Ovary (tissue), 9 donors: ENCODE measurements around the gene ANAPC16. TPM values are rescaled to one million over a fixed set of nuclear protein-coding genes. Genes with fewer than 3 reads are reported as not detected.
"Not testable (repeated sequence)": the region's sequence is repeated elsewhere in the genome, so short reads cannot be mapped to it uniquely, and the experiment has no call there.

ENCODE experiments used
- DNase-seq, 5 donors: peaks; one replicate each; pipeline ENCODE4 v3.0.0-alpha.2; 2019 to 2020
- H3K27ac ChIP-seq, 2 donors: fragments of 200-600 bp; one replicate each; pipeline versions ENCODE4 v1.5.1 to v1.8.0; 2019 to 2022
- H3K27me3 ChIP-seq: fragments of 200-600 bp; one replicate; pipeline ENCODE4 v1.8.0; 2022
- H3K36me3 ChIP-seq: fragments of 200-600 bp; sonication (generic); one replicate; pipeline ENCODE4 v1.5.1; 2019
- H3K4me1 ChIP-seq: one replicate; pipeline ENCODE4 v1.8.1; 2013; ENCODE audit warnings: mild to moderate bottlenecking, moderate library complexity; ENCODE audit not compliant: insufficient read depth
- H3K4me3 ChIP-seq: fragments of 200-600 bp; sonication (generic); one replicate; pipeline ENCODE4 v1.5.1; 2017
- H3K9me3 ChIP-seq, 2 donors: fragments of 200-600 bp in 1 of 2; sonication (generic) in 1 of 2; one replicate each; pipeline versions ENCODE4 v1.5.1 to v1.8.1; 2013 to 2019; ENCODE audit warnings: mild to moderate bottlenecking in 1 of 2, moderate library complexity in 1 of 2
- EP300 ChIP-seq: sonication (generic); formaldehyde crosslinking; IDR thresholded peaks from one replicate; pipeline ENCODE4 v1.6.1; 2017; ENCODE audit warnings: antibody characterized with exemption
- POLR2A ChIP-seq: fragments of 450-650 bp; IDR thresholded peaks from one replicate; pipeline ENCODE4 v1.6.1; 2017; ENCODE audit warnings: antibody characterized with exemption, mild to moderate bottlenecking, moderate library complexity
- WGBS, 3 donors: extraction: QIAGEN DNeasy Blood & Tissue Kit in 1 of 3; methylation state at CpG; one replicate each; pipeline versions ENCODE4 v1.1.5 to v1.1.7; 2013 to 2017; 5-methylcytosine and 5-hydroxymethylcytosine counted together
- intact Hi-C, 4 donors: fragments of 100-400 bp; cut with DNase I; formaldehyde crosslinking; loops; one replicate each; pipeline versions ENCODE4 v1.11.0 to v1.15.1; 2022 to 2023
- polyA plus RNA-seq, 2 donors: library from polyadenylated mRNA; stranded (reverse); fragments of 200-250 nt in 1 of 2; fragments of 350-450 nt in 1 of 2; fragmentation: Illumina TruSeq in 1 of 2; extraction: RNeasy Lipid Tissue Mini Kit (QIAGEN cat#74804) in 1 of 2; gene quantifications; one replicate each; pipeline ENCODE4 v1.2.3, GENCODE V29; 2013 to 2014
- total RNA-seq, 7 donors: library from RNA; depleted of rRNA in 2 of 7; stranded (reverse); fragments of >200 nt in 2 of 7; fragmentation: NEBNext Ultra II Directional in 3 of 7; extraction: Animal tissue kit (Norgen Biotek cat#: 25700) in 3 of 7; gene quantifications; one replicate each; pipeline versions ENCODE4 v1.1.0 to v1.2.4, GENCODE V29; 2016 to 2023
- TF ChIP-seq, protein P1 (sequence below), 3 donors: fragments of 450-650 bp in 2 of 3; fragments of 200-600 bp in 1 of 3; IDR thresholded peaks; one replicate each; pipeline versions ENCODE4 v1.5.1 to v1.8.0; 2016 to 2022; ENCODE audit warnings: antibody characterized with exemption in 3 of 3, mild to moderate bottlenecking in 1 of 3
- donor health status: DM: no; HTN: no; CAD: no; lungs with moderate emphysema.
- donor health status: DM: no; HTN: no; CAD: no.
- donor health status: Bipolar disorder and iron deficiency.
- donor health status: DM: yes; HTN: yes; CAD: no.
- donor health status: DM: no; HTN: no; CAD: no.
- donor health status: DM: yes; HTN: yes; CAD: no.

ANAPC16 gene
- total and polyA plus RNA-seq, 9 donors, result 71.6 to 160 (median 120) TPM

- TF ChIP-seq POLR2A, result no peak
- TF ChIP-seq EP300, result no peak
- TF ChIP-seq, protein P1, sequence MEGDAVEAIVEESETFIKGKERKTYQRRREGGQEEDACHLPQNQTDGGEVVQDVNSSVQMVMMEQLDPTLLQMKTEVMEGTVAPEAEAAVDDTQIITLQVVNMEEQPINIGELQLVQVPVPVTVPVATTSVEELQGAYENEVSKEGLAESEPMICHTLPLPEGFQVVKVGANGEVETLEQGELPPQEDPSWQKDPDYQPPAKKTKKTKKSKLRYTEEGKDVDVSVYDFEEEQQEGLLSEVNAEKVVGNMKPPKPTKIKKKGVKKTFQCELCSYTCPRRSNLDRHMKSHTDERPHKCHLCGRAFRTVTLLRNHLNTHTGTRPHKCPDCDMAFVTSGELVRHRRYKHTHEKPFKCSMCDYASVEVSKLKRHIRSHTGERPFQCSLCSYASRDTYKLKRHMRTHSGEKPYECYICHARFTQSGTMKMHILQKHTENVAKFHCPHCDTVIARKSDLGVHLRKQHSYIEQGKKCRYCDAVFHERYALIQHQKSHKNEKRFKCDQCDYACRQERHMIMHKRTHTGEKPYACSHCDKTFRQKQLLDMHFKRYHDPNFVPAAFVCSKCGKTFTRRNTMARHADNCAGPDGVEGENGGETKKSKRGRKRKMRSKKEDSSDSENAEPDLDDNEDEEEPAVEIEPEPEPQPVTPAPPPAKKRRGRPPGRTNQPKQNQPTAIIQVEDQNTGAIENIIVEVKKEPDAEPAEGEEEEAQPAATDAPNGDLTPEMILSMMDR (IDR thresholded peaks at IDR 0.05), result no peak
- intact Hi-C loops, result loop anchor here in 3 of 4 donors (2.0 to 10.0 kb wide), 2 partner anchors 27 to 89 kb away; partner anchors contain the start of gene DDIT4 (in 1 of the 3)
- DNase-seq, result no peak
- H3K36me3 ChIP-seq, result no peaks in the 10 kb centered on the region
- no peaks in the 10 kb centered on the region for H3K9me3 ChIP-seq
- WGBS, 3 donors, result 2 to 10% (median 5%) methylated on average over 3 of the region's 3 CpGs
- peaks cover 47% of the 10 kb centered on the region for H3K4me1 ChIP-seq
- H3K4me3 ChIP-seq, result no peak overlapping the region
- H3K27ac ChIP-seq, result peak overlapping the region in 1 of 2 donors; percentile 12
- no peaks in the 10 kb centered on the region for H3K27me3 ChIP-seq
Observed at GRCh38 chr10:72245949-72246525, 30.2 kb downstream of the ANAPC16 start.

- intact Hi-C loops, result loop anchor here in 2 of 4 donors (10.0 kb wide), 1 partner anchor 86 kb away; no protein-coding TSS in a partner anchor
- no peaks in the 10 kb centered on the region for H3K27me3 ChIP-seq
- H3K4me1 ChIP-seq, result peaks cover 45% of the 10 kb centered on the region
- TF ChIP-seq, protein P1 (IDR thresholded peaks at IDR 0.05), result peak in 1 of 3 donors; percentile 5
- TF ChIP-seq POLR2A (peak; percentile 54), EP300 (peak; percentile 67)
- H3K4me3 ChIP-seq, result peak overlapping the region; percentile 26
- H3K9me3 ChIP-seq, result no peaks in the 10 kb centered on the region
- peak overlapping the region; percentile 86 to 88 for H3K27ac ChIP-seq
- no peaks in the 10 kb centered on the region for H3K36me3 ChIP-seq
- DNase-seq, result peak; percentile 76 to 88 (median 85)
- WGBS, 3 donors, result 3 to 6% (median 6%) methylated on average over 10 of the region's 10 CpGs
Observed at GRCh38 chr10:72248468-72249151, 32.8 kb downstream of the ANAPC16 start.

- DNase-seq, H3K27me3 ChIP-seq, H3K9me3 ChIP-seq, H3K36me3 ChIP-seq, H3K4me3 ChIP-seq: not testable (repeated sequence)
- WGBS, 3 donors, result 89 to 94% (median 91%) methylated on average over 17 of the region's 17 CpGs
- peak overlapping the region; percentile 86 to 88 for H3K27ac ChIP-seq
- H3K4me1 ChIP-seq, result peaks cover 45% of the 10 kb centered on the region
- intact Hi-C loops, result loop anchor here in 2 of 4 donors (10.0 kb wide), 1 partner anchor 85 kb away; no protein-coding TSS in a partner anchor
Observed at GRCh38 chr10:72249176-72249862, 33.5 kb downstream of the ANAPC16 start.

DNA sequence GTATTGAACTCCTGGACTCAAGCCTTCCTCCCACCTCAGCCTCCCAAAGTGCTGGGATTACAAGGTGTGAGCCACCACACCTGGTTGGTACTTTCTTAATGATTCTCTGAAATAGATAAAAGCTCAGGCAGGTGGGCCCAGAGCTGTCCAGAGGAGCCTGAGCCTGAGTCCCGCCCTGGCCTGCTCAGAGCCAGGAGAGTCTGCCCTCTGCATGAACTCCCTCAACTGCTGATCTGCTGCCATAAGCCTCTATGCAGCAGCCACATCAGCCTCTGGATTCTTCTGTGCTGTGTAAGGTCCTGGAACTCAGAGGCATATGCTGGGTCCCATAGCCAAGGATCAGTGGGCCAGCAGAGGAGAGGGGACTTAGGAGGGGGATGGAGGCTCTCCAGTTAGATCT is 34.9 kb downstream of the ANAPC16 start:
- peaks cover 49% of the 10 kb centered on the region for H3K4me1 ChIP-seq

More for the DNA sequence above, 34.9 kb downstream of the ANAPC16 start:
- Histone ChIP-seq H3K27ac (peak overlapping the region in 1 of 2 donors; percentile 41), H3K9me3 (no peaks in the 10 kb centered on the region), H3K36me3 (no peaks in the 10 kb centered on the region), H3K27me3 (no peaks in the 10 kb centered on the region), H3K4me3 (no peak overlapping the region)
- 58 to 73% (median 63%) methylated on average over 1 of the region's 1 CpG for WGBS, 3 donors
- intact Hi-C loops, result no loop called here
- TF ChIP-seq POLR2A (no peak), EP300 (no peak)
- TF ChIP-seq, protein P1 (IDR thresholded peaks at IDR 0.05), result no peak
- peak in 4 of 5 donors; percentile 51 to 72 (median 68) for DNase-seq
